Testis (tissue), 3 donors: ENCODE results near the gene BLVRA. TPM values are rescaled to one million over a fixed set of nuclear protein-coding genes. Genes with fewer than 3 reads are reported as not detected.
"Not testable (repeated sequence)": the region's sequence is repeated elsewhere in the genome, so short reads cannot be mapped to it uniquely, and the experiment has no call there.

Experiments
- DNase-seq: peaks from one replicate; pipeline ENCODE4 v3.0.0-alpha.2; 2019
- H3K27ac ChIP-seq, 2 donors: fragments of 200-600 bp; sonication (generic); one replicate each; pipeline ENCODE4 v1.5.1; 2019
- H3K27me3 ChIP-seq: fragments of 200-600 bp; sonication (generic); one replicate; pipeline ENCODE4 v1.5.1; 2019
- H3K36me3 ChIP-seq: fragments of 200-600 bp; sonication (generic); one replicate; pipeline ENCODE4 v1.5.1; 2017; ENCODE audit warnings: low read depth; ENCODE audit errors: missing control alignments
- H3K4me1 ChIP-seq: fragments of 200-600 bp; sonication (generic); one replicate; pipeline ENCODE4 v1.5.1; 2019
- H3K4me3 ChIP-seq, 2 donors: fragments of 200-600 bp; sonication (generic); one replicate each; pipeline ENCODE4 v1.5.1; 2017 to 2019
- H3K9me3 ChIP-seq: fragments of 200-600 bp; sonication (generic); one replicate; pipeline ENCODE4 v1.5.1; 2017
- POLR2A ChIP-seq: fragments of 450-650 bp; IDR thresholded peaks from one replicate; pipeline ENCODE4 v1.6.1; 2017; ENCODE audit warnings: antibody characterized with exemption, mild to moderate bottlenecking, moderate library complexity
- WGBS, 2 donors: methylation state at CpG; one replicate each; pipeline ENCODE4 v1.1.5; 2018; 5-methylcytosine and 5-hydroxymethylcytosine counted together
- intact Hi-C: fragments of 100-400 bp; cut with DNase I; formaldehyde crosslinking; loops from one replicate; pipeline ENCODE4 v1.15.1; 2023; ENCODE audit warnings: low total_unique reads
- polyA plus RNA-seq: library from polyadenylated mRNA; stranded (reverse); fragments of 350-450 nt; fragmentation: Illumina TruSeq; extraction: RNeasy Lipid Tissue Mini Kit (QIAGEN cat#74804); gene quantifications from one replicate; pipeline ENCODE4 v1.2.3, GENCODE V29; 2014; ENCODE audit warnings: low read depth, low replicate concordance; ENCODE audit not compliant: insufficient read depth
- total RNA-seq, 2 donors: library from RNA; depleted of rRNA; stranded (reverse); fragments of >200 nt; gene quantifications; one replicate each; pipeline ENCODE4 v1.2.3, GENCODE V29; 2016
- TF ChIP-seq, protein P1 (sequence below), 3 experiments: fragments of 450-650 bp in 2 of 3; fragments of 200-600 bp in 1 of 3; sonication (generic) in 1 of 3; IDR thresholded peaks; one replicate each; pipeline ENCODE4 v1.5.1; 2016 to 2019; ENCODE audit warnings: antibody characterized with exemption in 3 of 3, mild to moderate bottlenecking in 2 of 3, moderate library complexity in 1 of 3

Gene BLVRA
- total and polyA plus RNA-seq, 3 donors from 2014 or later: 16.8 to 33.7 (median 20.2) TPM

DNA sequence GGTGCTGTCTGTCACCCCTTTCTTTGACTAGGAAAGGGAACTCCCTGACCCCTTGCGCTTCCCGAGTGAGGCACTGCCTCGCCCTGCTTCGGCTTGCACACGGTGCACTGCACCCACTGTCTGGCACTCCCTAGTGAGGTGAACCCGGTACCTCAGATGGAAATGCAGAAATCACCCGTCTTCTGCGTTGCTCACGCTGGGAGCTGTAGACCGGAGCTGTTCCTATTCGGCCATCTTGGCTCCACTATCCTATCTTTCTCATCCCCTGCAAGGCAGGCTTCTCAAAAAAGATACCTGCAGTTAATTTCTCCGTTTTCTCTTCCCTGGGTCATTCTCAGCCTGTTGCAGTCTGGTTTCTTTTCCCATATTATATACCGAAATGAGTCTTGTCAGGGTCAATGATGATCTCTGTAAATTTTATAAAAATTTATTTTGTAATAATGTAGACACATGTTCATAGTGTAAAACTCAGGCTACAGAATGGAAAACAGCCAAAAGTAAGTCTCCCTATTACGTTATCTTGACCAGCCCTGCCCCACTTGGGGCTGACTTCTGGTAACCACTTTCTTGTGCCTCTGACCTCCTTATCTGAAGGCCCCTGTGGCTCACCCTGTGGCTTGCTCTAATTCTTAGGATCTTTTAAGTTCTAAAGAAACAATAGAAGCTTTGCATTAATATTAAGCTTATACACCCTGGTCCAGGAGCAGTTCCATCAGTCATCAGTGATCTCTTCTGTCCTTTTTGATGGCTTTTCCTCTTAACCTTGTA, 20.7 kb downstream of the BLVRA start:
- no peak overlapping the region for H3K27ac ChIP-seq
- H3K4me3 ChIP-seq: no peak overlapping the region
- WGBS, 2 donors: 95 to 97% methylated on average over 14 of the region's 14 CpGs
- no peaks in the 10 kb centered on the region for H3K9me3 ChIP-seq
- no peak for DNase-seq
- no peaks in the 10 kb centered on the region for H3K27me3 ChIP-seq
- intact Hi-C loops: no loop called here
- no peak for TF ChIP-seq POLR2A
- TF ChIP-seq, protein P1, sequence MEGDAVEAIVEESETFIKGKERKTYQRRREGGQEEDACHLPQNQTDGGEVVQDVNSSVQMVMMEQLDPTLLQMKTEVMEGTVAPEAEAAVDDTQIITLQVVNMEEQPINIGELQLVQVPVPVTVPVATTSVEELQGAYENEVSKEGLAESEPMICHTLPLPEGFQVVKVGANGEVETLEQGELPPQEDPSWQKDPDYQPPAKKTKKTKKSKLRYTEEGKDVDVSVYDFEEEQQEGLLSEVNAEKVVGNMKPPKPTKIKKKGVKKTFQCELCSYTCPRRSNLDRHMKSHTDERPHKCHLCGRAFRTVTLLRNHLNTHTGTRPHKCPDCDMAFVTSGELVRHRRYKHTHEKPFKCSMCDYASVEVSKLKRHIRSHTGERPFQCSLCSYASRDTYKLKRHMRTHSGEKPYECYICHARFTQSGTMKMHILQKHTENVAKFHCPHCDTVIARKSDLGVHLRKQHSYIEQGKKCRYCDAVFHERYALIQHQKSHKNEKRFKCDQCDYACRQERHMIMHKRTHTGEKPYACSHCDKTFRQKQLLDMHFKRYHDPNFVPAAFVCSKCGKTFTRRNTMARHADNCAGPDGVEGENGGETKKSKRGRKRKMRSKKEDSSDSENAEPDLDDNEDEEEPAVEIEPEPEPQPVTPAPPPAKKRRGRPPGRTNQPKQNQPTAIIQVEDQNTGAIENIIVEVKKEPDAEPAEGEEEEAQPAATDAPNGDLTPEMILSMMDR (IDR thresholded peaks at IDR 0.05): no peak
- H3K4me1 ChIP-seq: no peaks in the 10 kb centered on the region
- H3K36me3 ChIP-seq: no peaks in the 10 kb centered on the region

DNA sequence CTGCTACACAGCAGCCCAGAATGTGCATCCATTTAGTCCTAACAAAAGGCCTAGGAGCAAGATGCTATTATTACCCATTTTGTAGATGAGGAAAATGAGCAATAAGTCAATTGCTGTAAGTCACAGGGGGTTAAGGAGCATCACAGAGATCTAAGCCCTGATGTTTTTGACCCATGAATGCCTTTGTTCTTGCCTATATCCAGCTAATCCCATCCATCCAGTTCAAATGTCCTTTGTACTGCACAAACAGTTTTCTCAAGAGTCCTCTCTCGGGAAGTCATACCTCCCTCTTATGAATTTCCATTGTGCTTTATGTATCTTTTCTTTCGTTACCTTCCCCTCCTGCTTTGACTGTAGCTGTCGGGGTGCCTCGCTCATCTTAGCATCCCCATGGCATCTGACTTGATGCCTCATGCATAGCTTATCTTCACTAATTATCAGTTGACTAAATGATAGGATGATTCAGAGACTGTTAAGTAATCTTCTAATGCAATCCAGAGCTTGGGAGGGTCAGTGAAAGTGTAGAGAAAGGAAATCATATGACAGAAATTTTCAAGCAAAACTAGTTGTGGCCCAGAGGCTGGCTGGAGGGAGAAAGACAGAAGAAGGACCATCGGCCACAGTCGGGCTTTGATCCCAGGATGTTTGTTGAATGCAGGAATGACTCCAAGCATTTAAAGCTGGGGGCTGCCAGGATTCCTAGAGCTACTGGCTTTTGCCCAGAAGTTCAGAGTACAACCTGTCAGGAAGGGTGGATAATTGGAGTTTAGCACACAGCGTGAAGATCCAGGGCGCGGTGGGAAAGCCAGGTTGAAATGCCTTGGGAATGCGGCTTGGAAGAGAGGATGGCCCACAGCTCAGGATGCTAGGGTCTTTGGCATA, 23.5 kb downstream of the BLVRA start:
- H3K4me3 ChIP-seq: no peak overlapping the region
- intact Hi-C loops: no loop called here
- no peak for DNase-seq
- TF ChIP-seq, protein P1 (IDR thresholded peaks at IDR 0.05): no peak
- no peak for TF ChIP-seq POLR2A
- 90 to 93% methylated on average over 10 of the region's 10 CpGs for WGBS, 2 donors
- H3K27ac ChIP-seq: no peak overlapping the region
- H3K4me1 ChIP-seq: no peaks in the 10 kb centered on the region
- H3K36me3 ChIP-seq: no peaks in the 10 kb centered on the region
- H3K9me3 ChIP-seq: no peaks in the 10 kb centered on the region
- H3K27me3 ChIP-seq: no peaks in the 10 kb centered on the region

DNA sequence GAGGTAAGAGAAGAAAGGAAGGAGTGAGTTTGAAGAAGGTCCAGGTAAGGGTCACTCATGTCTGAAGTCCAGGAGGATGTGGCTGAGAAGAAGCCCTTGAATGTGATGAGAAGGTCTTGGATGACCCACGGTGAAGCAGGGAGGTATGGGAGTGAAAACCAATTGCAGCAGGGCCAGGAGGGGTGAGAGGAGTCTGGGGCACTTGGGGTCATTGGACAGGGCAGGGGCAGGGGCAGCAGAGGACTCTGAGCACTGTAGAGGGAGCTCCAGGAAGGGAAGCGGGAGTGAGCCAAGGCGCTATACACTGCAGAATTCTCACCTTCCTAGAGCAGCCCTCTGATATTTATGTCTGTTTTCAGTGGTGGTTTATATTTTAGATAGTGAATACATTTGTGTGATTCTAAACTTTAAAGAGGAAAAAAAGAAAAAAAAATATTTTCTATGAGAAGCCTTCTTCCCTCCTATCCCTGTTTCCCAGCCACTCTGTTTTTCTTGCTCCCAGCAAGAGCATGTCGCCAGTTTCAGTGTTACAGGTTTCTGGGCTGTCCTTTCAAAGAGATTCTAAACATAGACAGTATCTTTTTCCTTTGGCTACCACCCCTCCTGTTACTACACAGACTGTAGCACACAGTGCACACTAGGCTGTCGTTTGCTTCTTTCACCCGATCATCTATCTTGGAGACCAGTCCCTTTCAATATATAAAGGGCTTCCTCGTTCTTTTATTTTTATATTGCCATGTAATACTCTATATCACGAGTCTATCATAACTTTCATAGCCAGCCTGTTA, 24.5 kb downstream of the BLVRA start:
- TF ChIP-seq, protein P1 (IDR thresholded peaks at IDR 0.05): no peak
- no peak for TF ChIP-seq POLR2A
- no peaks in the 10 kb centered on the region for H3K27me3 ChIP-seq
- H3K4me1 ChIP-seq: no peaks in the 10 kb centered on the region
- whole genome bisulfite sequencing, 2 donors: 89 to 95% methylated on average over 8 of the region's 8 CpGs
- no peak overlapping the region for H3K27ac ChIP-seq
- DNase-seq: no peak
- H3K36me3 ChIP-seq: no peaks in the 10 kb centered on the region
- intact Hi-C loops: no loop called here
- H3K9me3 ChIP-seq: no peaks in the 10 kb centered on the region
- no peak overlapping the region for H3K4me3 ChIP-seq

DNA sequence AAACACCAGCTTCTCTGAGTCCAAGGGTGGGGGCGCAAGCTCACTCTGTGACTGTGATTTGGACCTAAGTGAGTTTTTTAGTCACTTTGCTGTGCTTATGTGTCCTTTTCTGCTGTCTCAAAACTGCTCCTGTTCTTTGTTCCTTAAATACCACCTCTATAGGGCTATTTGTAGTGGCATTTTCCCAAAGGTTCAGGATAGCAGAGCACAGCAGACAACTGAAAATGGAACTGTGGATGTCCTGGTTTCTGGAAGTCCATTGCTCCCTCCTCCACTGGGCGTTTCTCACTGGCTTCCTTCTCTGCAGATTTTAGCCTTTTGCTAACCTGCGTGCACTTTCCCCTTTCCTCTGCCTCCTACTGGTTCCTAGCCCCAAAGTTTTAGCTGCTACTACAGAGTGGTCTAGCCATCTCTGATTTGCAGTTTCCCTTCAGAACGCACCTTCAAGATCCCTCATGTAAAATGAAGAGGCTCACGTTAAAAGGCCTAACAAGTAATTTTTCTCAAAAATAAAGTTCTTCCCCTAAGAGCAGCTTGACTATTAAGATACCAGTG, 25.6 kb downstream of the BLVRA start:
- no peak for DNase-seq
- Histone ChIP-seq H3K4me3 (no peak overlapping the region), H3K27ac (no peak overlapping the region), H3K27me3 (no peaks in the 10 kb centered on the region), H3K9me3 (no peaks in the 10 kb centered on the region), H3K4me1 (no peaks in the 10 kb centered on the region), H3K36me3 (no peaks in the 10 kb centered on the region)
- intact Hi-C loops: no loop called here
- TF ChIP-seq, protein P1 (IDR thresholded peaks at IDR 0.05): no peak
- TF ChIP-seq POLR2A: no peak
- 93 to 97% methylated on average over 5 of the region's 5 CpGs for WGBS, 2 donors

DNA sequence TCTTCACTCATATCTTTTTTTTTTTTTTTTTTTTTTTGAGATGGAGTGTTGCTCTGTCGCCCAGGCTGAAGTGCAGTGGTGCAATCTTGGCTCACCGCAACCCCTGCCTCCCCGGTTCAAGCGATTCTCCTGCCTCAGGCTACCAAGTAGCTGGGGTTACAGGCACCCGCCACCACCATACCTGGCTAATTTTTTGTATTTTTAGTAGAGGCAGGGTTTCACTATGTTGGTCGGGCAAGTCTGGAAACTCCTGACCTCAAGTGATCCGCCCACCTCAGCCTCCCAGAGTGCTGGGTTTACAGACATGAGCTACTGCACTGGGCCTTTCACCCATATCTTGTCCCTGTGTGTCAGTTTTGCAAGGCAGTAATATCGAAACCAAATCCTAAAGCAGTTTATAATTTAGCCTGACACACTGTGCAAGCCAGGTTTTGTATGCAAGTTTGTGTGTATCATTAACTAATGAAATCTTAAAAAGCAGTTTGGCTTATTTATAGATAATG, 26.2 kb downstream of the BLVRA start:
- H3K27me3 ChIP-seq, intact Hi-C loops, H3K36me3 ChIP-seq, H3K4me3 ChIP-seq, H3K27ac ChIP-seq, H3K9me3 ChIP-seq, H3K4me1 ChIP-seq, DNase-seq: not testable (repeated sequence)
- WGBS, 2 donors: 91% methylated on average over 8 of the region's 8 CpGs
